ENCODE results near the gene CACFD1.
"Not testable (repeated sequence)": the region's sequence is repeated elsewhere in the genome, so short reads cannot be mapped to it uniquely, and the experiment has no call there.

The CACFD1 gene

GRCh38 chr9:133439337-133439736 is 20.4 kb upstream of the CACFD1 start:
- in situ Hi-C loops (cut with HindIII; ENCODE audit: low sequenced_read_pairs), result no loop called here

GRCh38 chr9:133440874-133441273 is 18.9 kb upstream of the CACFD1 start:
- in situ Hi-C loops (cut with HindIII; ENCODE audit: low sequenced_read_pairs), result no loop called here

- in situ Hi-C loops (cut with HindIII; ENCODE audit: low sequenced_read_pairs), result no loop called here
These were observed 18.2 kb upstream of the CACFD1 start for GRCh38 chr9:133441571-133441970.

GRCh38 chr9:133443248-133443647 is 16.5 kb upstream of the CACFD1 start:
- in situ Hi-C loops (cut with HindIII; ENCODE audit: low sequenced_read_pairs), result no loop called here

- in situ Hi-C loops (cut with HindIII; ENCODE audit: low sequenced_read_pairs), result no loop called here
These were observed 15.8 kb upstream of the CACFD1 start for GRCh38 chr9:133443982-133444381.

GRCh38 chr9:133445293-133445969 is 14.3 kb upstream of the CACFD1 start:
- in situ Hi-C loops (cut with HindIII; ENCODE audit: low sequenced_read_pairs), result no loop called here

- in situ Hi-C loops (cut with HindIII; ENCODE audit: low sequenced_read_pairs), result no loop called here
These were observed 11.2 kb upstream of the CACFD1 start for GRCh38 chr9:133448487-133448972.

GRCh38 chr9:133449760-133450159 is 10.0 kb upstream of the CACFD1 start:
- in situ Hi-C loops (cut with HindIII; ENCODE audit: low sequenced_read_pairs), result no loop called here

- in situ Hi-C loops (cut with HindIII; ENCODE audit: low sequenced_read_pairs), result not testable (repeated sequence)
These were observed 7.9 kb upstream of the CACFD1 start for GRCh38 chr9:133451865-133452264.

GRCh38 chr9:133452562-133452961 is 7.2 kb upstream of the CACFD1 start:
- in situ Hi-C loops (cut with HindIII; ENCODE audit: low sequenced_read_pairs), result no loop called here

GRCh38 chr9:133453651-133454050 is 6.1 kb upstream of the CACFD1 start:
- in situ Hi-C loops (cut with HindIII; ENCODE audit: low sequenced_read_pairs), result no loop called here

GRCh38 chr9:133454325-133454724 is 5.5 kb upstream of the CACFD1 start:
- in situ Hi-C loops (cut with HindIII; ENCODE audit: low sequenced_read_pairs), result no loop called here

GRCh38 chr9:133454943-133455673 is 4.7 kb upstream of the CACFD1 start:
- in situ Hi-C loops (cut with HindIII; ENCODE audit: low sequenced_read_pairs), result no loop called here

- in situ Hi-C loops (cut with HindIII; ENCODE audit: low sequenced_read_pairs), result no loop called here
These were observed 3.8 kb upstream of the CACFD1 start for GRCh38 chr9:133455936-133456335.

- in situ Hi-C loops (cut with HindIII; ENCODE audit: low sequenced_read_pairs), result no loop called here
These were observed 3.4 kb upstream of the CACFD1 start for GRCh38 chr9:133456409-133456808.

- in situ Hi-C loops (cut with HindIII; ENCODE audit: low sequenced_read_pairs), result no loop called here
These were observed 2.5 kb upstream of the CACFD1 start for GRCh38 chr9:133457233-133457632.

GRCh38 chr9:133457748-133458147 is 2.0 kb upstream of the CACFD1 start:
- in situ Hi-C loops (cut with HindIII; ENCODE audit: low sequenced_read_pairs), result no loop called here

- in situ Hi-C loops (cut with HindIII; ENCODE audit: low sequenced_read_pairs), result no loop called here
These were observed 1.0 kb upstream of the CACFD1 start for GRCh38 chr9:133458643-133459312.

- in situ Hi-C loops (cut with HindIII; ENCODE audit: low sequenced_read_pairs), result no loop called here
These were observed 812 bp downstream of the CACFD1 start for GRCh38 chr9:133460405-133461175.

- in situ Hi-C loops (cut with HindIII; ENCODE audit: low sequenced_read_pairs), result no loop called here
These were observed 2.2 kb downstream of the CACFD1 start for GRCh38 chr9:133461975-133462374.

- in situ Hi-C loops (cut with HindIII; ENCODE audit: low sequenced_read_pairs), result no loop called here
These were observed 3.6 kb downstream of the CACFD1 start for GRCh38 chr9:133463234-133463863.
